Hepatocyte (in vitro differentiated cells): ENCODE measurements around the gene RPS5. TPM values are rescaled to one million over a fixed set of nuclear protein-coding genes. Genes with fewer than 3 reads are reported as not detected.
"Not testable (repeated sequence)": the region's sequence is repeated elsewhere in the genome, so short reads cannot be mapped to it uniquely, and the experiment has no call there.

Experiments
- DNase-seq: peaks from one replicate; pipeline ENCODE4 v3.0.0-alpha.2; 2016; ENCODE audit warnings: low spot score
- H2AFZ ChIP-seq: fragments of 200-600 bp; sonication (generic); 2 replicates; pipeline ENCODE4 v1.6.0; 2016; ENCODE audit warnings: antibody characterized with exemption, mild to moderate bottlenecking
- H3K27ac ChIP-seq: fragments of 200-600 bp; sonication (generic); 2 replicates; pipeline ENCODE4 v1.5.1; 2016; ENCODE audit warnings: mild to moderate bottlenecking
- H3K27me3 ChIP-seq: fragments of 200-600 bp; sonication (generic); 2 replicates; pipeline ENCODE4 v1.6.1; 2016
- H3K36me3 ChIP-seq: fragments of 200-600 bp; sonication (generic); replicated peaks from 2 replicates; pipeline ENCODE4 v1.5.1; 2016; ENCODE audit warnings: low read depth; ENCODE audit not compliant: insufficient read depth
- H3K4me1 ChIP-seq: fragments of 200-600 bp; sonication (generic); 2 replicates; pipeline ENCODE4 v1.5.1; 2016; ENCODE audit warnings: mild to moderate bottlenecking, moderate library complexity; ENCODE audit not compliant: insufficient read depth
- H3K4me2 ChIP-seq: fragments of 200-600 bp; sonication (generic); 2 replicates; pipeline ENCODE4 v1.6.0; 2016
- H3K4me3 ChIP-seq: fragments of 200-600 bp; sonication (generic); 2 replicates; pipeline ENCODE4 v1.5.1; 2016; ENCODE audit warnings: mild to moderate bottlenecking
- H3K79me2 ChIP-seq: fragments of 200-600 bp; sonication (generic); 2 replicates; pipeline ENCODE4 v1.6.0; 2017; ENCODE audit warnings: mild to moderate bottlenecking
- H3K9me2 ChIP-seq: fragments of 200-600 bp; sonication (generic); replicated peaks from 2 replicates; pipeline ENCODE4 v1.6.0; 2017; ENCODE audit warnings: mild to moderate bottlenecking; ENCODE audit not compliant: insufficient read depth
- H3K9me3 ChIP-seq: fragments of 200-600 bp; sonication (generic); 2 replicates; pipeline ENCODE4 v1.5.1; 2016; ENCODE audit warnings: low read depth, mild to moderate bottlenecking
- H4K20me1 ChIP-seq: fragments of 200-600 bp; sonication (generic); 2 replicates; pipeline ENCODE4 v1.6.0; 2016; ENCODE audit warnings: mild to moderate bottlenecking; ENCODE audit not compliant: insufficient read depth, poor library complexity, severe bottlenecking
- EZH2 ChIP-seq: fragments of 200-600 bp; sonication (generic); IDR thresholded peaks from 2 replicates; pipeline ENCODE4 v1.6.1; 2016; ENCODE audit warnings: antibody characterized with exemption, mild to moderate bottlenecking, borderline replicate concordance
- EZH2phosphoT487 ChIP-seq: fragments of 200-600 bp; sonication (generic); IDR thresholded peaks from one replicate; pipeline ENCODE4 v1.6.1; 2018; ENCODE audit warnings: antibody characterized with exemption, mild to moderate bottlenecking, low read depth, moderate library complexity; ENCODE audit not compliant: unreplicated experiment, severe bottlenecking
- WGBS: methylation state at CpG from one replicate; pipeline ENCODE4 v1.1.6; 2016; ENCODE audit warnings: low lambda C conversion rate; ENCODE audit errors: missing lambda C conversion rate; 5-methylcytosine and 5-hydroxymethylcytosine counted together
- polyA plus RNA-seq: library from polyadenylated mRNA; unstranded; fragments of >200 nt; fragmentation: Nextera tagmentation; extraction: Ambion mirVana; gene quantifications from 2 replicates; pipeline ENCODE4 v1.2.1, GENCODE V29; 2016
- total RNA-seq: library from RNA; depleted of rRNA; stranded (reverse); fragments of >200 nt; gene quantifications from 2 replicates; pipeline ENCODE4 v1.2.3, GENCODE V29; 2014
- TF ChIP-seq, protein P1 (sequence below): fragments of 200-600 bp; sonication (generic); IDR thresholded peaks from 2 replicates; pipeline ENCODE4 v1.5.1; 2016; ENCODE audit warnings: antibody characterized with exemption, mild to moderate bottlenecking; ENCODE audit not compliant: poor library complexity

Gene RPS5
- total and polyA plus RNA-seq, 2 experiments from 2014 or later = 565 to 1,644 TPM

DNA sequence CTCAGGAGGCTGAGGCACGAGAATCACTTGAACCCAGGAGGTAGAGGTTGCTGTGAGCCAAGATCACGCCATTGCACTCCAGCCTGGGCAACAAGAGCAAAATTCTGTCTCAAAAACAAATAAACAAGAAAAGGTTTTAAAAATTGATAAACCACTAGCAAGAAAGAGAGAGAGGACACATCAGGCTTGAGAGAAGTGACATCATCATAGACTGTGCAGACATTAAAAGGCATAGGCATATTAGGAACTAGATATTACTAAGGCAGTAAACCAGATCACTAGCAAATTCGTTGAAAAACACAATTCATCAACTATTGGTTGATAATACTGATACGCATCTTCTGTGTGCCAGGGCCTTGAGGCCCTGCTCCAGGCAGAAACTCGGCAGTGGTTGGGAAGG is 41.5 kb upstream of the RPS5 start:
- Histone ChIP-seq H2AFZ (no peak overlapping the region), H3K9me2 (no peaks in the 10 kb centered on the region), H3K27ac (no peak overlapping the region), H3K9me3 (no peaks in the 10 kb centered on the region), H3K4me3 (no peak overlapping the region), H3K4me1 (peaks cover 8% of the 10 kb centered on the region), H3K27me3 (peaks cover 4% of the 10 kb centered on the region), H4K20me1 (no peaks in the 10 kb centered on the region), H3K4me2 (peak overlapping the region; percentile 85), H3K36me3 (no peaks in the 10 kb centered on the region), H3K79me2 (peaks cover 18% of the 10 kb centered on the region)
- 92% methylated on average over 5 of the region's 5 CpGs for WGBS
- TF ChIP-seq, protein P1, sequence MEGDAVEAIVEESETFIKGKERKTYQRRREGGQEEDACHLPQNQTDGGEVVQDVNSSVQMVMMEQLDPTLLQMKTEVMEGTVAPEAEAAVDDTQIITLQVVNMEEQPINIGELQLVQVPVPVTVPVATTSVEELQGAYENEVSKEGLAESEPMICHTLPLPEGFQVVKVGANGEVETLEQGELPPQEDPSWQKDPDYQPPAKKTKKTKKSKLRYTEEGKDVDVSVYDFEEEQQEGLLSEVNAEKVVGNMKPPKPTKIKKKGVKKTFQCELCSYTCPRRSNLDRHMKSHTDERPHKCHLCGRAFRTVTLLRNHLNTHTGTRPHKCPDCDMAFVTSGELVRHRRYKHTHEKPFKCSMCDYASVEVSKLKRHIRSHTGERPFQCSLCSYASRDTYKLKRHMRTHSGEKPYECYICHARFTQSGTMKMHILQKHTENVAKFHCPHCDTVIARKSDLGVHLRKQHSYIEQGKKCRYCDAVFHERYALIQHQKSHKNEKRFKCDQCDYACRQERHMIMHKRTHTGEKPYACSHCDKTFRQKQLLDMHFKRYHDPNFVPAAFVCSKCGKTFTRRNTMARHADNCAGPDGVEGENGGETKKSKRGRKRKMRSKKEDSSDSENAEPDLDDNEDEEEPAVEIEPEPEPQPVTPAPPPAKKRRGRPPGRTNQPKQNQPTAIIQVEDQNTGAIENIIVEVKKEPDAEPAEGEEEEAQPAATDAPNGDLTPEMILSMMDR = no peak
- no peak for TF ChIP-seq EZH2
- TF ChIP-seq EZH2phosphoT487 = no peak
- no peak for DNase-seq

DNA sequence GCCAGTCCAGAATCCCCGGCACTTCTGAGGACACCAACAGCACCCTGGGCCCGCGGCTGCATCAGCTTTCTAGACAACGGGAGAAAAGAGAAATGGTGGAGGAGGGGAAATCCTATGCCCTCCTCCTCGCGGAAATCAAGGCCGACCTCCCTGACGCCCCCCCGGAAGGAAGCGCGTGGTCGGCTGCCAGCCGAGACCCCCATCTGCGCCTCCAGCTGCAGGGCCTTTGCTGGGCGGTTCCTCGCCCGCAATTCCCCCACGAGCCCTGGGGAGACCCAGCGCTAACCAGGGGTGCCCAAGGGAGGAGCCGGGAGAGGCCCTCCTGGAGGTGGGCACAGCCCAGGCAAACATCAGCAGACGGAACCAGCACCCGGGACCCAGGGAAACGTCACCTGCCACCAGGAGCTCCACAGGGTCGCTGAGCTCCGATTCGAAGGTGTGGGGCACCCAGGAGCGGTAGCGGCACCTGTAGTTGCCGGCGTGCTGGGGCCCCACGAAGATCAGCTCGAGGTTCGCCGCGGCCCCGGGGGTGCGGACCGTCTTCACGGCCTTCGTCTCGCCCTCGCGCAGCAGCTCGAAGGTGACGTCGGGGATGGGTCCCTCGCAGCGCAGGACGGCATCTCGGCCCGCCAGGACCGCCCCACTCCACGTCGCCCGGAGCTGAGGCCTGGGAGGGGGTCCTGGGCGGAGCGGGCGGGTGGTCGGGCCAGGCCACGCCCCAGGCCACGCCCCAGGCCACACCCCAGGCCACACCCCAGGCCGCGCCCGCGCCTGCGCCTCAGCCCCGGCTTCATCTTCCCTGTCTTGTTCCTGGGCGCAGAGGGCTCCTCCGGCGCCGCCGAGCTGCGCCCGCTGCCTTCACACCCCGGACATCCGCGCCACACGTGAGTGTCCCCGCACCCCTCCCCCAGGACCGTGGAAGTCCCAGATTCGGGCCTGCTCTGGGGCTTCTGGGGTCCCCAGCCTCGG is 39.8 kb upstream of the RPS5 start:
- peak overlapping the region; percentile 91 for H3K27ac ChIP-seq
- no peaks in the 10 kb centered on the region for H4K20me1 ChIP-seq
- peak; percentile 87 for DNase-seq
- H2AFZ ChIP-seq = peak overlapping the region; percentile 90
- H3K79me2 ChIP-seq = peaks cover 18% of the 10 kb centered on the region
- TF ChIP-seq, protein P1 = no peak
- TF ChIP-seq EZH2phosphoT487 (no peak), EZH2 (no peak)
- H3K4me3 ChIP-seq = peak overlapping the region; percentile 99
- no peaks in the 10 kb centered on the region for H3K9me3 ChIP-seq
- under 1% methylated on average over 59 of the region's 82 CpGs for WGBS
- H3K27me3 ChIP-seq = peaks cover 4% of the 10 kb centered on the region
- no peaks in the 10 kb centered on the region for H3K9me2 ChIP-seq
- no peaks in the 10 kb centered on the region for H3K36me3 ChIP-seq
- H3K4me1 ChIP-seq = peaks cover 8% of the 10 kb centered on the region
- H3K4me2 ChIP-seq = peak overlapping the region; percentile 85

DNA sequence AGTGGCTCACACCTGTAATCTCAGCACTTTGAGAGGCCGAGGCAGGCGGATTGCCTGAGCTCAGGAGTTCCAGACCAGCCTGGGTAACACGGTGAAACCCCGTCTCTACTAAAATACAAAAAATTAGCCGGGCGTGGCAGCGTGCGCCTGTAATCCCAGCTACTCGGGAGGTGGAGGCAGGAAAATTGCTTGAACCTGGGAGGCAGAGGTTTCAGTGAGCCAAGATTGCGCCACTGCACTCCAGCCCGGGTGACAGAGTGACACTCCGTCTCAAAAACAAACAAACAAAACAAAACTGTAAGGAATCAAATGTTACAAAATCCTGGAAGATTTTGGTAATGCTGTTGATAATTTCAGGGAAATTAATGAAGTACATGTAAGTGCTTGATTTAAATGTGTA is 39.0 kb upstream of the RPS5 start:
- H3K4me1 ChIP-seq, DNase-seq, H3K27me3 ChIP-seq, H3K9me2 ChIP-seq, H3K36me3 ChIP-seq, H4K20me1 ChIP-seq, H3K9me3 ChIP-seq: not testable (repeated sequence)
- Histone ChIP-seq H3K4me2 (peak overlapping the region; percentile 85), H3K79me2 (peaks cover 18% of the 10 kb centered on the region), H3K27ac (peak overlapping the region; percentile 43), H2AFZ (peak overlapping the region; percentile 51), H3K4me3 (peak overlapping the region; percentile 99)
- WGBS = 13% methylated on average over 12 of the region's 12 CpGs

DNA sequence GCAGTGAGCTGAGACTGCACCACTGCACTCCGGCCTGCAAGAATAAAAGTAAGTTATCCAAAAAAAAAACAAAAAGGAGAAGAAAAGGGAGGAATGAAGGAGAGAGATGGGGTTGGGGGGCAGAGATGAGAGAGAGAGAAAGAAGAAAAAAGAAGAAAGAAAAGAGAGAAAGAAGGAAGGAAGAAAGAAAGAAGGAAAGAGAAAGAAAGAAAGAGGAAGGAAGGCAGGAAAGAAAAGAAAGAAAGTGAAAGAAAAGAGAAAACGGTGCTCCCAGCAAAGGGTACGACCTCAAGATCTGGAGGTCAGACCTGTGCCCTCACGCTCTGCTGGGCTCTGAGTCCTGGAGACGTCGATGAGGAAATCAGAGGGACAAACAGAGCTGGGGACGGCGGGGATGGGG is 37.5 kb upstream of the RPS5 start:
- Histone ChIP-seq H2AFZ (no peak overlapping the region), H3K9me3 (no peaks in the 10 kb centered on the region), H4K20me1 (no peaks in the 10 kb centered on the region), H3K4me3 (no peak overlapping the region), H3K4me2 (no peak overlapping the region), H3K9me2 (no peaks in the 10 kb centered on the region), H3K79me2 (peaks cover 18% of the 10 kb centered on the region), H3K27ac (no peak overlapping the region), H3K36me3 (no peaks in the 10 kb centered on the region), H3K4me1 (peaks cover 8% of the 10 kb centered on the region), H3K27me3 (peaks cover 4% of the 10 kb centered on the region)
- no peak for DNase-seq
- 86% methylated on average over 8 of the region's 8 CpGs for WGBS
- no peak for TF ChIP-seq EZH2phosphoT487
- TF ChIP-seq EZH2 = no peak
- TF ChIP-seq, protein P1 = no peak
